ENCODE measurements around the gene TMIGD1. TPM values are rescaled to one million over a fixed set of nuclear protein-coding genes. Genes with fewer than 3 reads are reported as not detected.
A peak's percentile ranks its signal among the peaks of the same experiment; 100 is the strongest.
"Not testable (repeated sequence)": the region's sequence is repeated elsewhere in the genome, so short reads cannot be mapped to it uniquely, and the experiment has no call there.

Gene TMIGD1
- total RNA-seq, 1 experiment from 2014 or later, result not detected

DNA sequence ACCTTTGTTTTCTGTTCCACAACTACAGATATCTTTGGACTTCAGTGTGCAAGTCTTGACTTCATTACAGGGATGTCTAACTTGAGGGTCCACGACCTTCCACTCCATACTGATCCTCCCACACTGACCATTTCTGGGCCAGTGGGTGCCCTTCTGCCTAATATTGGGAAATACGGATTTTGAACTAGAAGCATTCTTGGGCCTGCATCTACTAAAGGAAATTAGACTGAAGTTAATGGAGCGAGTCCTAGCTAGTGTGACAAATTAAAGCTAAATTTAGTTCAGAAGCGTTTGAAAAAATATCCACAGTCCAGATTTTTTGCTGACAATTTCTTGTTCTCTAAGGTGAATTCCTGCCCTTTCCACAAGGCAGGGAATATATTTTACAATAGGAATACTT lies 9.9 kb upstream of the TMIGD1 start:
- Histone ChIP-seq H3K4me1 (peaks cover 48% of the 10 kb centered on the region), H3K9me3 (no peaks in the 10 kb centered on the region), H3K27me3 (replicated peaks; ENCODE audit: control insufficient read depth, insufficient read depth, low read length) (no peaks in the 10 kb centered on the region), H3K4me3 (ENCODE audit: low read depth, low read length) (no peak overlapping the region), H3K36me3 (ENCODE audit: control insufficient read depth, insufficient read depth, low read length) (no peaks in the 10 kb centered on the region)
- POLR2A ChIA-PET, result interaction anchor here (0.5 to 0.7 kb wide), 2 partner anchors 18 to 36 kb away, joined by 3 to 8 read pairs; no protein-coding TSS in a partner anchor
- BruUV-seq (replicated peaks), result no TSS peak
- CTCF ChIA-PET, result no interaction called here
- peaks cover 21% of the 10 kb centered on the region for H3K4me1 Mint-ChIP-seq (ENCODE audit: low read depth, unreplicated experiment)
- no peaks in the 10 kb centered on the region for H3K27me3 Mint-ChIP-seq (ENCODE audit: insufficient read depth, unreplicated experiment)
- no peaks in the 10 kb centered on the region for H3K36me3 Mint-ChIP-seq (ENCODE audit: insufficient read depth, unreplicated experiment)
- TF ChIP-seq, protein P1, sequence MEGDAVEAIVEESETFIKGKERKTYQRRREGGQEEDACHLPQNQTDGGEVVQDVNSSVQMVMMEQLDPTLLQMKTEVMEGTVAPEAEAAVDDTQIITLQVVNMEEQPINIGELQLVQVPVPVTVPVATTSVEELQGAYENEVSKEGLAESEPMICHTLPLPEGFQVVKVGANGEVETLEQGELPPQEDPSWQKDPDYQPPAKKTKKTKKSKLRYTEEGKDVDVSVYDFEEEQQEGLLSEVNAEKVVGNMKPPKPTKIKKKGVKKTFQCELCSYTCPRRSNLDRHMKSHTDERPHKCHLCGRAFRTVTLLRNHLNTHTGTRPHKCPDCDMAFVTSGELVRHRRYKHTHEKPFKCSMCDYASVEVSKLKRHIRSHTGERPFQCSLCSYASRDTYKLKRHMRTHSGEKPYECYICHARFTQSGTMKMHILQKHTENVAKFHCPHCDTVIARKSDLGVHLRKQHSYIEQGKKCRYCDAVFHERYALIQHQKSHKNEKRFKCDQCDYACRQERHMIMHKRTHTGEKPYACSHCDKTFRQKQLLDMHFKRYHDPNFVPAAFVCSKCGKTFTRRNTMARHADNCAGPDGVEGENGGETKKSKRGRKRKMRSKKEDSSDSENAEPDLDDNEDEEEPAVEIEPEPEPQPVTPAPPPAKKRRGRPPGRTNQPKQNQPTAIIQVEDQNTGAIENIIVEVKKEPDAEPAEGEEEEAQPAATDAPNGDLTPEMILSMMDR (IDR thresholded peaks at IDR 0.05; ENCODE audit: insufficient read depth in 1 of 2, low read depth in 1 of 2, low read length in 1 of 2, severe bottlenecking in 1 of 2, unreplicated experiment in 1 of 2), result no peak
- no peaks in the 10 kb centered on the region for H3K9me3 Mint-ChIP-seq (ENCODE audit: unreplicated experiment)
- DNase-seq, result no peak
- intact Hi-C loops (cut with micrococcal nuclease; ENCODE audit: unreplicated experiment), result loop anchor here (1.0 to 5.0 kb wide), 3 partner anchors 35 to 374 kb away; partner anchors contain the start of gene CPD
- H3K27ac Mint-ChIP-seq (ENCODE audit: unreplicated experiment), result peak overlapping the region; percentile 61
- H3K4me3 Mint-ChIP-seq (ENCODE audit: unreplicated experiment), result no peak overlapping the region

DNA sequence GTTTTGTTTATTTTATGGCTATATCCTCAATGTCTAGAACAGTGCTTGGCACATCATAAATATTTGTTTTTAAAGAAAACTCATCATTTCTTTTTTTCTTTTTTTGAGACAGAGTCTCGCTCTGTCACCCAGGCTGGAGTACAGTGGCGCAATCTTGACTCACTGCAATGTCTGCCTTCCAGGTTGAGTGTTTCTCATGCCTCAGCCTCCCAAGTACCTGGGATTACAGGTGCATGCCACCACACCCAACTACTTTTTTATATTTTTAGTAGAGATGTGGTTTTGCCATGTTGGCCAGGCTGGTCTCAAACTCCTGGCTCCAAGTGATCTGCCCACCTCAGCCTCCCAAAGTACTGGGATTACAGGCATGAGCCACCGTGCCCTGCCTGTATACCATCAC lies 9.4 kb upstream of the TMIGD1 start:
- H3K27me3 Mint-ChIP-seq (ENCODE audit: insufficient read depth, unreplicated experiment); H3K27ac Mint-ChIP-seq (ENCODE audit: unreplicated experiment); H3K4me3 Mint-ChIP-seq (ENCODE audit: unreplicated experiment); H3K36me3 Mint-ChIP-seq (ENCODE audit: insufficient read depth, unreplicated experiment); BruUV-seq (replicated peaks); H3K9me3 ChIP-seq; H3K27me3 ChIP-seq (replicated peaks; ENCODE audit: control insufficient read depth, insufficient read depth, low read length); CTCF ChIA-PET; H3K9me3 Mint-ChIP-seq (ENCODE audit: unreplicated experiment); H3K36me3 ChIP-seq (ENCODE audit: control insufficient read depth, insufficient read depth, low read length); POLR2A ChIA-PET; DNase-seq; H3K4me3 ChIP-seq (ENCODE audit: low read depth, low read length): not testable (repeated sequence)
- peaks cover 25% of the 10 kb centered on the region for H3K4me1 Mint-ChIP-seq (ENCODE audit: low read depth, unreplicated experiment)
- peaks cover 48% of the 10 kb centered on the region for H3K4me1 ChIP-seq
- intact Hi-C loops (cut with micrococcal nuclease; ENCODE audit: unreplicated experiment), result loop anchor here (5.0 kb wide), 1 partner anchor 374 kb away; no protein-coding TSS in a partner anchor

DNA sequence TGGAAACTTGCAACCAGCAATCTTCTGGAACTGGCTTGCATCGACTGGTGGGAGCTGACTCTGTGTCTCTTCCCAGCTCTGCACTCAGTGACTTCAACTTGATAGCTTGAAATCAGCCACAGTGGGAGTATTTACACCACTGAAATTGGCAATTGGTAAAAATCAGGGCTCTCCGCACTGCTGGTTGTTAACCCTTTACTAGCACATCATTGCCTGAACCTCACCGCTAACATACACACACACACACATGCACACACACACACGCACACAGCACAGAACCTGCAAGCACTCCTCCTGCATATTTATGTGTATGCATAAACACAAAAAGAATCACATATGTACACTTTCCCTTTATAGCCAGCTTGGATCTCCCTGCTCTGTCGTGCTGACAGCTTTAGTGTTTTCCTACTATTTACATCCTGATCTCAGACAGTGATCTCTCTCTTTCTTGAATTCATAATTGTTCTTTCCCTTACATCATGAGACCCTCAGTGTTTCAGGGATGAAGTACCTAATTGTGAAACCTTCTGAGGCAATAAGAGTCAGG lies 7.9 kb upstream of the TMIGD1 start:
- Mint-ChIP-seq H3K4me1 (ENCODE audit: low read depth, unreplicated experiment) (peaks cover 38% of the 10 kb centered on the region), H3K4me3 (ENCODE audit: unreplicated experiment) (no peak overlapping the region), H3K27me3 (ENCODE audit: insufficient read depth, unreplicated experiment) (no peaks in the 10 kb centered on the region), H3K9me3 (ENCODE audit: unreplicated experiment) (no peaks in the 10 kb centered on the region), H3K27ac (ENCODE audit: unreplicated experiment) (no peak overlapping the region), H3K36me3 (ENCODE audit: insufficient read depth, unreplicated experiment) (no peaks in the 10 kb centered on the region)
- CTCF ChIA-PET, result no interaction called here
- POLR2A ChIA-PET, result no interaction called here
- Histone ChIP-seq H3K36me3 (ENCODE audit: control insufficient read depth, insufficient read depth, low read length) (no peaks in the 10 kb centered on the region), H3K4me3 (ENCODE audit: low read depth, low read length) (no peak overlapping the region), H3K4me1 (peaks cover 57% of the 10 kb centered on the region), H3K9me3 (no peaks in the 10 kb centered on the region), H3K27me3 (replicated peaks; ENCODE audit: control insufficient read depth, insufficient read depth, low read length) (no peaks in the 10 kb centered on the region)
- intact Hi-C loops (cut with micrococcal nuclease; ENCODE audit: unreplicated experiment), result loop anchor here (5.0 kb wide), 1 partner anchor 376 kb away; no protein-coding TSS in a partner anchor
- DNase-seq, result no peak
- TF ChIP-seq, protein P1 (IDR thresholded peaks at IDR 0.05; ENCODE audit: insufficient read depth in 1 of 2, low read depth in 1 of 2, low read length in 1 of 2, severe bottlenecking in 1 of 2, unreplicated experiment in 1 of 2), result no peak
- BruUV-seq (replicated peaks), result no TSS peak

All from Caco-2 (cell line).